GM18505 (cell line): ENCODE results near the gene AARS1.
"Not testable (repeated sequence)": the region's sequence is repeated elsewhere in the genome, so short reads cannot be mapped to it uniquely, and the experiment has no call there.

Source experiments
- ATAC-seq: cut with Tn5 transposase; IDR thresholded peaks from one replicate; pipeline ENCODE4 v1.9.1; 2021; ENCODE audit not compliant: unreplicated experiment

Gene AARS1

GRCh38 chr16:70222574-70222973 lies 66.7 kb downstream of the AARS1 start:
- ATAC-seq, result not testable (repeated sequence)

GRCh38 chr16:70218586-70218985 lies 70.7 kb downstream of the AARS1 start:
- not testable (repeated sequence) for ATAC-seq

GRCh38 chr16:70206382-70206781 lies 82.9 kb downstream of the AARS1 start:
- ATAC-seq, result not testable (repeated sequence)

GRCh38 chr16:70204668-70205405 lies 84.5 kb downstream of the AARS1 start:
- ATAC-seq, result not testable (repeated sequence)

GRCh38 chr16:70204010-70204409 lies 85.3 kb downstream of the AARS1 start:
- ATAC-seq, result not testable (repeated sequence)

- not testable (repeated sequence) for ATAC-seq
Observed at GRCh38 chr16:70203508-70203907, 85.8 kb downstream of the AARS1 start.
